SU-DHL-6 (cell line): ENCODE measurements around the gene DIP2C.

Experiments
- H2AFZ ChIP-seq: fragments of 200-600 bp; sonication (generic); 2 replicates; pipeline ENCODE4 v1.6.1; 2014; ENCODE audit warnings: low read depth, mild to moderate bottlenecking, moderate library complexity, mixed read lengths, antibody characterized with exemption, low read length; ENCODE audit not compliant: severe bottlenecking
- H3F3A ChIP-seq: fragments of 200-600 bp; shearing (Covaris generic); 2 replicates; pipeline ENCODE4 v1.6.0; 2016; ENCODE audit warnings: antibody characterized with exemption, mild to moderate bottlenecking; ENCODE audit not compliant: insufficient read depth
- H3K27ac ChIP-seq: fragments of 200-600 bp; sonication (generic); 2 replicates; pipeline ENCODE4 v1.5.1; 2016; ENCODE audit warnings: low read depth, mild to moderate bottlenecking, low read length, moderate library complexity, mixed read lengths
- H3K27me3 ChIP-seq: fragments of 200-600 bp; sonication (generic), shearing (Covaris generic); 2 replicates; pipeline ENCODE4 v1.6.0; 2014; ENCODE audit warnings: mild to moderate bottlenecking, low read length
- H3K36me3 ChIP-seq: fragments of 200-600 bp; sonication (generic); 2 replicates; pipeline ENCODE4 v1.6.1; 2014; ENCODE audit warnings: mild to moderate bottlenecking, low read length, mixed read lengths
- H3K4me2 ChIP-seq: fragments of 300-600, 200-600 bp; shearing (Covaris generic), sonication (generic); 2 replicates; pipeline ENCODE4 v1.6.0; 2014; ENCODE audit warnings: low read length, low read depth, mild to moderate bottlenecking; ENCODE audit not compliant: poor library complexity, severe bottlenecking
- H3K4me3 ChIP-seq: fragments of 200-600 bp; sonication (generic); 2 replicates; pipeline ENCODE4 v1.5.1; 2014; ENCODE audit warnings: antibody characterized with exemption, low read length, mild to moderate bottlenecking, mixed read lengths; ENCODE audit not compliant: insufficient read depth, poor library complexity, severe bottlenecking
- H3K79me2 ChIP-seq: fragments of 200-600 bp; sonication (generic); 2 replicates; pipeline ENCODE4 v1.6.1; 2014; ENCODE audit warnings: mild to moderate bottlenecking, low read length, moderate library complexity; ENCODE audit not compliant: insufficient read depth
- H3K9ac ChIP-seq: fragments of 200-600 bp; sonication (generic); 2 replicates; pipeline ENCODE4 v1.7.0; 2014; ENCODE audit warnings: mild to moderate bottlenecking, low read length
- H3K9me2 ChIP-seq: fragments of 200-600 bp; sonication (generic); replicated peaks from 2 replicates; pipeline ENCODE4 v1.6.1; 2014; ENCODE audit warnings: low read length; ENCODE audit not compliant: insufficient read depth
- H3K9me3 ChIP-seq: fragments of 200-600 bp; sonication (generic); 2 replicates; pipeline ENCODE4 v1.6.1; 2014; ENCODE audit warnings: low read length, mixed read lengths; ENCODE audit not compliant: insufficient read depth
- H4K20me1 ChIP-seq: fragments of 200-600 bp; sonication (generic); 2 replicates; pipeline ENCODE4 v1.6.1; 2014; ENCODE audit warnings: low read depth, mild to moderate bottlenecking, antibody characterized with exemption, low read length, moderate library complexity, mixed read lengths
- CTCF ChIP-seq: fragments of 200-600 bp; sonication (generic); IDR thresholded peaks from one replicate; pipeline ENCODE4 v1.5.1; 2017; ENCODE audit warnings: antibody characterized with exemption, mild to moderate bottlenecking, low read length, moderate library complexity; ENCODE audit not compliant: insufficient read depth, poor library complexity, severe bottlenecking
- EZH2phosphoT487 ChIP-seq: fragments of 200-600 bp; sonication (generic), shearing (Covaris generic); conservative IDR thresholded peaks from 2 replicates; pipeline ENCODE4 v1.6.1; 2018; ENCODE audit warnings: mild to moderate bottlenecking, antibody characterized with exemption, low read length, moderate library complexity, mixed read lengths

The DIP2C gene

GRCh38 chr10:628386-629045, 61.0 kb downstream of the DIP2C start:
- Histone ChIP-seq H3K27ac (no peak overlapping the region), H3K9me2 (no peaks in the 10 kb centered on the region), H3K9ac (no peak overlapping the region), H3F3A (no peaks in the 10 kb centered on the region), H3K9me3 (no peaks in the 10 kb centered on the region), H3K36me3 (no peaks in the 10 kb centered on the region), H3K27me3 (no peaks in the 10 kb centered on the region), H2AFZ (no peak overlapping the region), H3K4me3 (no peak overlapping the region), H3K4me2 (no peak overlapping the region), H3K79me2 (no peaks in the 10 kb centered on the region), H4K20me1 (no peaks in the 10 kb centered on the region; the same call in 1 of the 2 replicates)
- TF ChIP-seq CTCF, result no peak
- no peak for TF ChIP-seq EZH2phosphoT487

GRCh38 chr10:627032-627992, 62.2 kb downstream of the DIP2C start:
- Histone ChIP-seq H3K36me3 (no peaks in the 10 kb centered on the region), H4K20me1 (no peaks in the 10 kb centered on the region; the same call in 1 of the 2 replicates), H3K9ac (no peak overlapping the region), H3F3A (no peaks in the 10 kb centered on the region), H3K4me3 (no peak overlapping the region), H3K4me2 (no peak overlapping the region), H3K9me2 (no peaks in the 10 kb centered on the region), H2AFZ (no peak overlapping the region), H3K27ac (no peak overlapping the region), H3K79me2 (no peaks in the 10 kb centered on the region), H3K9me3 (no peaks in the 10 kb centered on the region), H3K27me3 (no peaks in the 10 kb centered on the region)
- TF ChIP-seq CTCF, result no peak
- TF ChIP-seq EZH2phosphoT487, result no peak

- Histone ChIP-seq H3K4me3 (no peak overlapping the region), H4K20me1 (no peaks in the 10 kb centered on the region; the same call in 1 of the 2 replicates), H3K79me2 (no peaks in the 10 kb centered on the region)
Observed at GRCh38 chr10:625751-626711, 63.4 kb downstream of the DIP2C start.

More at GRCh38 chr10:625751-626711, 63.4 kb downstream of the DIP2C start:
- H3K27ac ChIP-seq, result no peak overlapping the region
- H2AFZ ChIP-seq, result no peak overlapping the region
- no peaks in the 10 kb centered on the region for H3K27me3 ChIP-seq
- no peak for TF ChIP-seq CTCF
- TF ChIP-seq EZH2phosphoT487, result no peak
- no peak overlapping the region for H3K4me2 ChIP-seq
- no peaks in the 10 kb centered on the region for H3F3A ChIP-seq
- H3K9me2 ChIP-seq, result no peaks in the 10 kb centered on the region
- H3K9ac ChIP-seq, result no peak overlapping the region
- no peaks in the 10 kb centered on the region for H3K9me3 ChIP-seq
- H3K36me3 ChIP-seq, result no peaks in the 10 kb centered on the region
